Skeletal muscle tissue (tissue), 4 donors: Measurements from ENCODE around the gene STAG3. TPM values are rescaled to one million over a fixed set of nuclear protein-coding genes. Genes with fewer than 3 reads are reported as not detected.
A peak's percentile ranks its signal among the peaks of the same experiment; 100 is the strongest.

ENCODE experiments used
- H3K27ac ChIP-seq: one replicate; pipeline ENCODE4 v1.7.0; 2013; ENCODE audit warnings: mild to moderate bottlenecking, low read depth, low read length, inconsistent platforms
- H3K27me3 ChIP-seq, 3 donors: one replicate each; pipeline ENCODE4 v1.7.0; 2013; ENCODE audit warnings: low read length in 3 of 3; ENCODE audit not compliant: control insufficient read depth in 3 of 3, insufficient read depth in 3 of 3
- H3K36me3 ChIP-seq, 3 donors: one replicate each; pipeline ENCODE4 v1.7.0; 2013; ENCODE audit warnings: low read length in 3 of 3; ENCODE audit not compliant: control insufficient read depth in 3 of 3, insufficient read depth in 3 of 3
- H3K4me1 ChIP-seq, 3 donors: one replicate each; pipeline ENCODE4 v1.7.0; 2013; ENCODE audit warnings: low read length in 3 of 3, mild to moderate bottlenecking in 3 of 3; ENCODE audit not compliant: control insufficient read depth in 3 of 3, insufficient read depth in 3 of 3
- H3K4me3 ChIP-seq, 3 donors: one replicate each; pipeline ENCODE4 v1.7.0; 2013; ENCODE audit warnings: low read length in 3 of 3
- H3K9ac ChIP-seq, 3 donors: one replicate each; pipeline ENCODE4 v1.7.0; 2013; ENCODE audit warnings: low read length in 3 of 3, mild to moderate bottlenecking in 3 of 3, moderate library complexity in 2 of 3, low read depth in 1 of 3
- H3K9me3 ChIP-seq, 3 donors: one replicate each; pipeline ENCODE4 v1.7.0; 2013; ENCODE audit warnings: low read length in 3 of 3; ENCODE audit not compliant: control insufficient read depth in 3 of 3
- total RNA-seq: library from RNA; depleted of rRNA; stranded (reverse); fragments of >200 nt; gene quantifications from one replicate; pipeline ENCODE4 v1.2.3, GENCODE V29; 2014
- donor health status: Osteomylitis.

Gene STAG3
- total RNA-seq, 1 donor from 2014 or later: 0.52 TPM

GRCh38 chr7:100155553-100156317 is 22.0 kb upstream of the STAG3 start:
- peaks cover 8 to 18% (median 17%) of the 10 kb centered on the region in 3 donors for H3K4me1 ChIP-seq
- no peak overlapping the region for H3K4me3 ChIP-seq
- H3K27ac ChIP-seq: no peak overlapping the region
- peaks cover 30 to 33% (median 32%) of the 10 kb centered on the region in 3 donors for H3K36me3 ChIP-seq
- H3K9ac ChIP-seq: no peak overlapping the region
- H3K9me3 ChIP-seq: no peaks in the 10 kb centered on the region
- no peaks in the 10 kb centered on the region for H3K27me3 ChIP-seq

GRCh38 chr7:100156331-100157068 is 21.2 kb upstream of the STAG3 start:
- Histone ChIP-seq H3K9me3 (no peaks in the 10 kb centered on the region), H3K36me3 (peaks cover 30 to 33% (median 32%) of the 10 kb centered on the region in 3 donors), H3K4me3 (no peak overlapping the region), H3K9ac (no peak overlapping the region), H3K4me1 (peaks cover 8 to 18% (median 17%) of the 10 kb centered on the region in 3 donors), H3K27ac (no peak overlapping the region), H3K27me3 (no peaks in the 10 kb centered on the region)

GRCh38 chr7:100157069-100157333 is 20.7 kb upstream of the STAG3 start:
- H3K36me3 ChIP-seq: peaks cover 30 to 31% (median 30%) of the 10 kb centered on the region in 3 donors
- no peak overlapping the region for H3K27ac ChIP-seq
- no peak overlapping the region for H3K4me3 ChIP-seq

GRCh38 chr7:100157334-100158228 is 20.1 kb upstream of the STAG3 start:
- H3K27me3 ChIP-seq: no peaks in the 10 kb centered on the region
- H3K9me3 ChIP-seq: no peaks in the 10 kb centered on the region
- H3K27ac ChIP-seq: peak overlapping the region; percentile 65
- peak overlapping the region in 2 of 3 donors; percentile 81 to 84 for H3K9ac ChIP-seq
- H3K4me3 ChIP-seq: peak overlapping the region; percentile 40 to 79 (median 76)
- H3K4me1 ChIP-seq: peaks cover 8 to 18% (median 17%) of the 10 kb centered on the region in 3 donors
- peaks cover 30 to 31% (median 30%) of the 10 kb centered on the region in 3 donors for H3K36me3 ChIP-seq

More at GRCh38 chr7:100157069-100157333, 20.7 kb upstream of the STAG3 start:
- H3K27me3 ChIP-seq: no peaks in the 10 kb centered on the region
- peaks cover 8 to 18% (median 17%) of the 10 kb centered on the region in 3 donors for H3K4me1 ChIP-seq
- no peaks in the 10 kb centered on the region for H3K9me3 ChIP-seq
- H3K9ac ChIP-seq: peak overlapping the region in 1 of 3 donors; percentile 84

- no peaks in the 10 kb centered on the region for H3K27me3 ChIP-seq
Observed at GRCh38 chr7:100158229-100159098, 19.3 kb upstream of the STAG3 start, which contains the start of gene TRAPPC14. TRAPPC14 (minus strand) TSS chr7:100158723; CDS start chr7:100158499, 224 bp downstream.

GRCh38 chr7:100159099-100159623 is 18.6 kb upstream of the STAG3 start:
- H3K4me1 ChIP-seq: peaks cover 8 to 18% (median 17%) of the 10 kb centered on the region in 3 donors
- H3K27ac ChIP-seq: peak overlapping the region; percentile 65
- H3K9ac ChIP-seq: peak overlapping the region; percentile 33 to 84 (median 81)
- peaks cover 18 to 20% (median 19%) of the 10 kb centered on the region in 3 donors for H3K36me3 ChIP-seq
- no peaks in the 10 kb centered on the region for H3K27me3 ChIP-seq
- H3K9me3 ChIP-seq: no peaks in the 10 kb centered on the region
- peak overlapping the region; percentile 72 to 79 (median 76) for H3K4me3 ChIP-seq

More at GRCh38 chr7:100158229-100159098, 19.3 kb upstream of the STAG3 start, which contains the start of gene TRAPPC14:
- H3K4me1 ChIP-seq: peaks cover 8 to 18% (median 17%) of the 10 kb centered on the region in 3 donors
- H3K27ac ChIP-seq: peak within 1 kb of the TSS; percentile 65
- H3K9ac ChIP-seq: peak within 1 kb of the TSS; percentile 70 to 84 (median 81)
- H3K4me3 ChIP-seq: peak within 1 kb of the TSS; percentile 72 to 79 (median 76)
- peaks cover 24 to 26% (median 26%) of the 10 kb centered on the region in 3 donors for H3K36me3 ChIP-seq
- H3K9me3 ChIP-seq: no peaks in the 10 kb centered on the region

GRCh38 chr7:100160067-100160466 is 17.7 kb upstream of the STAG3 start:
- Histone ChIP-seq H3K4me3 (no peak overlapping the region), H3K36me3 (peaks cover 16 to 18% (median 17%) of the 10 kb centered on the region in 3 donors), H3K4me1 (peaks cover 8 to 18% (median 17%) of the 10 kb centered on the region in 3 donors), H3K27me3 (no peaks in the 10 kb centered on the region), H3K9ac (no peak overlapping the region), H3K9me3 (no peaks in the 10 kb centered on the region), H3K27ac (no peak overlapping the region)

GRCh38 chr7:100163006-100163531 is 14.6 kb upstream of the STAG3 start:
- Histone ChIP-seq H3K36me3 (no peaks in the 10 kb centered on the region), H3K27me3 (peaks cover 11 to 21% (median 20%) of the 10 kb centered on the region in 3 donors), H3K9ac (no peak overlapping the region), H3K9me3 (no peaks in the 10 kb centered on the region), H3K27ac (no peak overlapping the region), H3K4me3 (no peak overlapping the region), H3K4me1 (peaks cover 8 to 19% (median 16%) of the 10 kb centered on the region in 3 donors)
